HUES64 (cell line): Measurements from ENCODE around the gene LILRA2.
"Not testable (repeated sequence)": the region's sequence is repeated elsewhere in the genome, so short reads cannot be mapped to it uniquely, and the experiment has no call there.

ENCODE experiments used
- H3K27ac ChIP-seq: 2 replicates; pipeline ENCODE4 v1.7.0; 2013; ENCODE audit warnings: low read depth, low read length, inconsistent platforms
- H3K27me3 ChIP-seq: 2 replicates; pipeline ENCODE4 v1.6.1; 2013; ENCODE audit warnings: mild to moderate bottlenecking, low read length; ENCODE audit not compliant: insufficient read depth
- H3K36me3 ChIP-seq: 2 replicates; pipeline ENCODE4 v1.6.1; 2013; ENCODE audit warnings: mild to moderate bottlenecking, low read length; ENCODE audit not compliant: insufficient read depth
- H3K4me1 ChIP-seq: 2 replicates; pipeline ENCODE4 v1.6.1; 2013; ENCODE audit warnings: mild to moderate bottlenecking, low read length, moderate library complexity; ENCODE audit not compliant: insufficient read depth
- H3K4me3 ChIP-seq: 2 replicates; pipeline ENCODE4 v1.5.1; 2013; ENCODE audit warnings: mild to moderate bottlenecking, low read length, moderate library complexity
- H3K9ac ChIP-seq: 2 replicates; pipeline ENCODE4 v1.6.1; 2013; ENCODE audit warnings: mild to moderate bottlenecking, low read depth, low read length
- H3K9me3 ChIP-seq: 2 replicates; pipeline ENCODE4 v1.6.1; 2013; ENCODE audit warnings: low read depth, low read length; ENCODE audit not compliant: insufficient read depth
- WGBS: fragments of 150-250, 120-280 bp; methylation state at CpG from one replicate; pipeline ENCODE4 v1.1.7; 2013; ENCODE audit warnings: missing lambda C conversion rate; 5-methylcytosine and 5-hydroxymethylcytosine counted together

Gene LILRA2

DNA sequence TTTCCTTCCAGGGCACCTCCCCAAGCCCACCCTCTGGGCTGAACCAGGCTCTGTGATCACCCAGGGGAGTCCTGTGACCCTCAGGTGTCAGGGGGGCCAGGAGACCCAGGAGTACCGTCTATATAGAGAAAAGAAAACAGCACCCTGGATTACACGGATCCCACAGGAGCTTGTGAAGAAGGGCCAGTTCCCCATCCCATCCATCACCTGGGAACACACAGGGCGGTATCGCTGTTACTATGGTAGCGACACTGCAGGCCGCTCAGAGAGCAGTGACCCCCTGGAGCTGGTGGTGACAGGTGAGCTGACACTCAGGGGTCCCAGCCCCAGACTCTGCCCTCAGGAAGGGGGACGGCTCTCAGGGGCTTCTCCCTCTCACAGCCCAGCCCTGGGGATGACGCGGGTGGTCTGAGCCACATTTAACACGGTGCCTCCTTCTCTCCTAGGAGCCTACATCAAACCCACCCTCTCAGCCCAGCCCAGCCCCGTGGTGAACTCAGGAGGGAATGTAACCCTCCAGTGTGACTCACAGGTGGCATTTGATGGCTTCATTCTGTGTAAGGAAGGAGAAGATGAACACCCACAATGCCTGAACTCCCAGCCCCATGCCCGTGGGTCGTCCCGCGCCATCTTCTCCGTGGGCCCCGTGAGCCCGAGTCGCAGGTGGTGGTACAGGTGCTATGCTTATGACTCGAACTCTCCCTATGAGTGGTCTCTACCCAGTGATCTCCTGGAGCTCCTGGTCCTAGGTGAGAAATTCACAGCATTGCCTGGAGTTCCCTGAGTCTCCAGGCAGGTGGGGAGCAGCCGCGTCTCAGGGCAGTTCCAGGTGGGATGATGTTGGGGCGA lies 58.1 kb downstream of the LILRA2 start:
- H3K36me3 ChIP-seq, H3K9ac ChIP-seq, H3K27ac ChIP-seq, H3K4me1 ChIP-seq, H3K4me3 ChIP-seq, H3K27me3 ChIP-seq: not testable (repeated sequence)
- WGBS = 84% methylated on average over 23 of the region's 23 CpGs
- H3K9me3 ChIP-seq = peaks cover 61% of the 10 kb centered on the region

GRCh38 chr19:54632517-54632916 lies 58.9 kb downstream of the LILRA2 start:
- H3K9ac ChIP-seq, H3K36me3 ChIP-seq, H3K27me3 ChIP-seq, H3K4me3 ChIP-seq, H3K27ac ChIP-seq, H3K4me1 ChIP-seq: not testable (repeated sequence)
- 81% methylated on average over 16 of the region's 16 CpGs for WGBS
- H3K9me3 ChIP-seq = peaks cover 58% of the 10 kb centered on the region

- H3K27ac ChIP-seq = no peak overlapping the region
- peaks cover 57% of the 10 kb centered on the region for H3K9me3 ChIP-seq
- 78% methylated on average over 6 of the region's 7 CpGs for WGBS
- H3K9ac ChIP-seq = no peak overlapping the region
- H3K4me3 ChIP-seq = no peak overlapping the region
- H3K27me3 ChIP-seq = no peaks in the 10 kb centered on the region
- H3K4me1 ChIP-seq = no peaks in the 10 kb centered on the region
- H3K36me3 ChIP-seq = no peaks in the 10 kb centered on the region
Measured at GRCh38 chr19:54633401-54633800, 59.8 kb downstream of the LILRA2 start.

- H3K4me1 ChIP-seq, H3K4me3 ChIP-seq, H3K36me3 ChIP-seq, H3K27ac ChIP-seq, H3K9ac ChIP-seq, H3K27me3 ChIP-seq: not testable (repeated sequence)
- peaks cover 54% of the 10 kb centered on the region for H3K9me3 ChIP-seq
- 78% methylated on average over 12 of the region's 12 CpGs for whole genome bisulfite sequencing
Measured at GRCh38 chr19:54636081-54636480, 62.5 kb downstream of the LILRA2 start.

DNA sequence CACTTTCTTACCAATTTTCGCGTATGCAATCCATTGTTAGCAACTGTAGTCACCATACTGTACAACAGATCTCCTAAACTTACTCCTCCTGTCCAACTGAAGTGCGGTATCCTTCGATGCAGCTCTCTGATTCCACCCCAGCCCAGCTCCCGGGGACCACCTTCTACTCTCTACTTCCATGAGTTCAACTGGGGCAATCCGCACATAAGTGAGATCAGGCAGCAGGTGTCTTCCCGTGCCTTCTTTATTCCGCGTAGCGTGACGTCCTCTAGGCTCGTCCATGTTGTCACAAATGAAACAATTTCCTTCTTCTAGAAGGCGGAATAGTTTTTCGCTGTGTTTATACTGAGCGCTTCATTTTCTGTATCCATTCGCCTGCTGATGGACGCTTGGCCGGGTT lies 65.1 kb downstream of the LILRA2 start:
- no peaks in the 10 kb centered on the region for H3K4me1 ChIP-seq
- H3K27me3 ChIP-seq = no peaks in the 10 kb centered on the region
- H3K27ac ChIP-seq = no peak overlapping the region
- H3K4me3 ChIP-seq = no peak overlapping the region
- WGBS = 91% methylated on average over 18 of the region's 18 CpGs
- no peak overlapping the region for H3K9ac ChIP-seq
- no peaks in the 10 kb centered on the region for H3K36me3 ChIP-seq
- H3K9me3 ChIP-seq = peaks cover 54% of the 10 kb centered on the region
